PFSK-1 (cell line): ENCODE measurements around the gene GIMAP8.

ENCODE experiments used
- POLR2AphosphoS5 ChIP-seq: IDR thresholded peaks from 2 replicates; pipeline ENCODE4 v1.6.1; 2012; ENCODE audit warnings: low read depth, mild to moderate bottlenecking, control low read depth, low read length, moderate library complexity
- SIN3A ChIP-seq: IDR thresholded peaks from 2 replicates; pipeline ENCODE4 v1.6.1; 2012; ENCODE audit warnings: mild to moderate bottlenecking, low read length, moderate library complexity, borderline replicate concordance; ENCODE audit not compliant: insufficient read depth

DNA sequence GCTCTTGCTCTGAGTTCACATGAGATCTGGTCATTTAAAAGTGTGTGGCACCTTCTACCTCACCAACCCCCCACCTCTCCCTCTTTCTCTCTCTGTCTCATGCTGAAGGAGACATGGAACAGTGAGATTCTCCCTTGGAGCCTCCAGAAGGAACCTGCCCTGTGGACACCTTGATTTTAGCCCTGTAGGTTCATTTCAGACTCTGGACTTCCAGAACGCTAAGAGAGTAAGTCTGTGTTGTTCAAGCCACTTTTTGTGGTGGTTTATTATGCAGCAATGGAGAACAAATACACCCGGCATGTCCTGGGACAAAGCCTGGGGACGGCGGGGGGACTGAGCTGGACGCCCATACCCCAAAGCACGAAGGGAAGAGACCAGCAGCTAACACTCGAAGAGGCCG, 20.7 kb upstream of the GIMAP8 start:
- TF ChIP-seq SIN3A (no peak), POLR2AphosphoS5 (no peak)
